H54 (cell line): ENCODE data around the gene SLC25A34.
A peak's percentile ranks its signal among the peaks of the same experiment; 100 is the strongest.

Source experiments
- DNase-seq: peaks from one replicate; pipeline ENCODE4 v3.0.0; 2011; ENCODE audit warnings: low spot score, mixed read lengths; ENCODE audit not compliant: insufficient read length
- FAIRE-seq: peaks from 3 replicates; lab custom pipeline; 2011; peaks lifted over from hg19 to GRCh38; lab: Jason Lieb, UNC
- POLR2A ChIP-seq: IDR thresholded peaks from 2 replicates; pipeline ENCODE4 v1.6.1; 2011; ENCODE audit warnings: low read depth, mild to moderate bottlenecking, low read length

Gene SLC25A34

DNA sequence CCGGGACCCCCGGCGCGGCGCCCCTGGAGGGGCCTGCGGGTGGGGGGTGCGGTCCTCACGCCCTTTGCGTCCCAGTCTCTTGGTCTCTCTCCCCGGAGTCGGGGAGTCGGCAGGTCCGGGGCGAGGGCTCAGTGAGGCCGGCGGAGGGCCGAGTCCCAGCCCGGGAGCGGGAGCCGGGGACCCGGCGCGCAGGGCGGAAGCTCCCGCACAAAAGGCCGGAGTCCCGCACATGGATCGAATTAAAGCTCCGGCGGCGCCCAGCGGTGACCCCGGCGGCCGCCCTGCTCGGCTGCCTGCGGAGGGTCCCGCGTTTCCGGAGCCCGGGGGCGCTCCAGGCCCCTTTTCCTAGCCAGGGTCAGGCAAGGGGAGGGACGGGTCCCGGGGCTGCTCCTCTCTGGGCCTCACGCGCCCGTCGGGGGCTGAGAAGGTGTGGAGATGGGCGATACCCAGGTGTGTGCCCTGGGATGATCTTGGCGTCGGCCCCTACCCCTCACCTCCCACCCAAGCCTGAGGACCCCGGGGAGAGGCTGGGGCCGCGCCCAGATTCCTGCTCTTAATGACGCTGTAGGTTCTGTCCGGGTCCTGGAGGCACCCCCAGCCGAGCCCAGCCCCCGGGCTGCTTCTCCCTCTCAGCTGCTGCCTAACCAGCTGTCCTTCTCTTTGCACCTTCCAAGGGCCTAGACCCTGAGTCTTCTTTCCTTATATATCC lies 23.0 kb downstream of the SLC25A34 start:
- FAIRE-seq (no peak), DNase-seq (no peak)
- TF ChIP-seq POLR2A: no peak

DNA sequence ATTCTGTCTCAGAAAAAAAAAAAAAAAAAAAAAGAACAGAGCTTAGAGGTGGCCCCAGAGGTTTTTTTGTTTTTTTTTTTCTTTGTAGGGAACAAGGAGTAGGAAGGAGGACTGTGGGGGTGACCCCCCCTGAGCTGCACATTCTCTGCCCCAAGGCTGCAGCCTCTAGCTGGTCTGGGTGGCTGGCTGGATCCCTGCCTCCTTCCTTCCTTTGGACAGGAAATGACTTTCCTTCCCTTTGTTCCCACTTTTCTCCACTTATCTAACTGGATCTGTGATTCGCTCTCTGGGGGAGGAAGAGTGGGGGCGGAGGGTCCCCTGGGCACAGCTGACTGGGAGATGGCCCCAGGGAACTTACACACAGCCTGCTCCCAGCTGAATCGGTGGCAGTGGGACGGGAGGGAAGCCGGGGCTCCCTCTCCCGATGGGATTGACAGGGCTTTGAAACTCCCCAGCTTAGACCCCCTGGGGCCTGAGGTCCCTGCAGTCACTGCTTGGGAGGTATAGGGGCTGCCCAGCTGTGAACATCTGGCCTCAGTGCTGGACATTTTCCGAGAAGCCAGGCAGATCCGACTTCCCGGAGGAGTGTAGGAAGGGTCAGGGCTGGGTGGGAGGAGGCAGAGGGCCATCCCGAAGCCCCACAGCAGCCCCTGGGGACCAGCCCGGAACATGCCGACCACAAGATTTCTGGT lies 24.6 kb downstream of the SLC25A34 start:
- DNase-seq: peak; percentile 68

DNA sequence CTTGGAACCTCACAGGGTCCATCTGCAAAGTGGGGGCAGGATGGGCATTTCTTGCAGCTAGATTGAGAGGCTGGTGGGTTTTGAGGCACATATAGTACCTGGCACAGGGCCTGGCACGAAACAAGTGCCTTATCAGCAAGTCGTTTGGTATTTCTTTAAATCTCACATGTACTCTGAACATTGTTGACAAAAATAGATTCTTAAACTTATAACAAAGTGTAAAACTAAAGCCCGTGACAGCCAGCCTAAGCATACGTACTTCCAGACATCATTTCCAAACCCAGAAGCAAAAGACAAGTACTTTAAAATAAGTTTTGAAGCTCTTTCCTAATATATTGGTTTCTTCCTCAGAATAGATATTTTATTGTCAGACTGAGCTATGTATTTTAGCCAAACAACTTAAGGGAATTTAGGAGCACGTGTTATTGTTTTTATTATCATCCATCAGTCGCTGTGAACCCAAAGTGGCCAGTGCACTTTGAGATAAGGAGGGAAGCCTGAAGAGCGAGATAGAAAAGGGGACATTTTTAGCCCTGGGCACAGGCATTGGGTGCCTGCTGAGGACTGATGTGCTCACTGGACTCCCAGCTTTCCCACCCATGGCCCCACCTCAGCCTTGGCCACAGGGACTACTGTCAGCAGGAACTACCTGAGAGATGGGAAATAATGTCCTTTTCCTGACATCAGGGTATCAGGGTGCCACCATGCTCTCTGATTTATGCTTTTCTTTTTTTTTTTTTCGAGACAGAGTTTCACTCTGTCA lies 25.5 kb downstream of the SLC25A34 start:
- FAIRE-seq: no peak
- DNase-seq: no peak
- TF ChIP-seq POLR2A: no peak

More for the DNA sequence above, 24.6 kb downstream of the SLC25A34 start:
- FAIRE-seq: no peak
- TF ChIP-seq POLR2A: no peak

DNA sequence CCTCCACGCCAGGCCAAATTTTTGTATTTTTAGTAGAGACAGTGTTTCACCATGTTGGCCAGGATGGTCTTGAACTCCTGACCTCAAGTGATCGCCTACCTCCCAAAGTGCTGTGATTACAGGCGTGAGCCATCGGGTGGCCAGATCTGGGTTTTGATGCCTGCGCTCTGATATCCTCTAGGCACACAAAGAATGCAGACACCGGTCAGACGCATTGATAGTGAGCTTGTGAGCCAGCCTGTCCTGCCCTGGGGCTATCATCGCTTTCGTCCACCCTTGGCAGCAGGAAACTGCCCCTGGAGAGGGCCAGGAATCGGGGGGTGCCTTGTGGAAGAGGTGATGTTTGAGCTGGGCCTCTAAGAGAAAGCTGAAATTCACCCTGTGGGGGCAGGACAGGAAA lies 26.5 kb downstream of the SLC25A34 start:
- TF ChIP-seq POLR2A: no peak
- FAIRE-seq: no peak
- no peak for DNase-seq

DNA sequence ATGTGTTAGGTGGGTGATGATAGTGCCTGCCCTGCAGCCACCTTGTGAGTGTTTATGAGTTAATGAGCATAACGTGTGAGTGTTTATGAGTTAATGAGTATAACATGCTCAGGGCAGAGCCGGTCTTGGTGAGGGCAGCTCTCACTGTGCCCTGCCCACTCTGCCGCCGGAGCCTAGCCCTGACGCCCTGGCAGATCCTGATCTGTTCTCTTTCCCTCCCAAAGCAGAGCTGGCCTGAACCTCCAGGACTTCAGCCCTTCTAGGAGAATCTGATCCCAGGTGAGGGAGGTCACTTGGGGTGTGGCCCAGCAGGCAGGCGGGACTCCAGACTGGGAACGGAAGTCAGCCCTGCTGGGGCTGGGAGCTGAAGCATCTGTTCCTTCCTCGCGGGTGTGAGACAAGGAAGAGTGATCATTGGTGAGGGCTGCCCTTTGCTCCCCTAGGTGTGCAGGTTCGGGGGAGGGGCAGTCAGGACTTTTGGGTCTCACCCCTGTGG lies 28.3 kb downstream of the SLC25A34 start:
- DNase-seq: no peak
- FAIRE-seq: no peak

DNA sequence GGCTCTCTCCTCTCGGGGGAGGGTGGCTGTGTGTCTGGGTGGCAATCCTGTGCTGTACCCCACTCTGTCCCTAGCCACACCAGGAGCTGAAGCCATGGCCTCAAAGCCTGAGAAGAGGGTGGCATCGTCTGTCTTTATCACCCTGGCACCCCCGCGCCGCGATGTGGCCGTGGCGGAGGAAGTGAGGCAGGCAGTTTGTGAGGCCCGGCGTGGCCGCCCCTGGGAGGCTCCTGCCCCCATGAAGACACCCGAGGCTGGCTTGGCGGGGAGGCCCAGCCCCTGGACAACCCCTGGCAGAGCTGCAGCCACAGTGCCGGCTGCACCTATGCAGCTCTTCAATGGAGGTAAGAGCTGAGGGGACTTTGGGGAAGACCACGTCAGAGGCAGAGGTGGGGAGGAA lies 28.8 kb downstream of the SLC25A34 start:
- FAIRE-seq (no peak), DNase-seq (no peak)
- TF ChIP-seq POLR2A: no peak

More for the DNA sequence above, 28.3 kb downstream of the SLC25A34 start:
- no peak for TF ChIP-seq POLR2A

DNA sequence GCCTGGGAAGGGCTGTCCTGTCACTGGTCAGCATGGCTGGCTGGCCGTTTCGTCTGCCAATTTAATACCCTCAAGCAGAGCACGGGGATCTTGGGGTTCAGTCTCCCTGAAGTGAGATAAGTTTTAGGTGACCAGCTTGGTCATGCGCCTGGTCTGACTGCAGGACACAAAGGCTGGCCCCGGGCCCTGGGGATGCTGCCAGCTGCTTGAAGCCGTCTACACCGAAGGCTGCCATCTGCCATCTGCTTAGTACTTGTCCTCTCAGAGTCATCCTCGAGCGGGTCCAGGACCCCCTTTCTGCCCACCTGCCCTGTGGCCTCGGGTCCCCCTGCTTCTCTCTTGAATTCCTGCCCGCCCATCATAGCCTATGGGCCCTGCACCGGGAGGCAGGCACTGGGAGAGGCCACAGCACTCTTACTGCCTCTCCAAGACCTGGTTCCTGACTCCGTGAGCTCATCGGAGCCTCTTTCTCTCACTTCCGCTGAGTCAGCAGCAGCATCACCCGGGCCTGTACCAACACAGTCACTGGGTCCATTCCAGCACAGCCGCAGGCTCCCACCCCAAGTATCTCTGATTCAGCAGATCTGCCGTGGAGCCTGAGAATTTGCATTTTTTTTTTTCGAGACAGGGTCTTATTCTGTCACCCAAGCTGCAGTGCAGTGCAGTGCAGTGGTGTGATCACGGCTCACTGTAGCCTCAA lies 29.6 kb downstream of the SLC25A34 start:
- no peak for DNase-seq
- FAIRE-seq: no peak
- no peak for TF ChIP-seq POLR2A

DNA sequence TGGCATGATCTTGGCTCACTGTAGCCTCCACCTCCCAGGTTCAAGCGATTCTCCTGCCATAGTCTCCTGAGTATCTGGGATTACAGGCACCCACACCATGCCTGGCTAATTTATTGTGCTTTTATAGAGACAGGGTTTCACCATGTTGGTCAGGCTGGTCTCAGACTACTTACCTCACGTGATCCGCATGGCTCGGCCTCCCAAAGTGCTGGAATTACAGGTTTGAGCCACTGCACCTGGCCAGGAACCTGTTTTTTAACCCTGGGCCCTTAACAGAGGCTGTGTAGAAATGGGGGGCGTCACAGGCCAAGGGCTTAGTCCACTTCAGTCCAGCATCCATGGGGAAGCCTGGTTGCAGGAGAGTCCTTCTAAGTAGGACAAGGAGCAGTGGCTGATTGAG lies 31.9 kb downstream of the SLC25A34 start:
- no peak for TF ChIP-seq POLR2A
- no peak for FAIRE-seq

DNA sequence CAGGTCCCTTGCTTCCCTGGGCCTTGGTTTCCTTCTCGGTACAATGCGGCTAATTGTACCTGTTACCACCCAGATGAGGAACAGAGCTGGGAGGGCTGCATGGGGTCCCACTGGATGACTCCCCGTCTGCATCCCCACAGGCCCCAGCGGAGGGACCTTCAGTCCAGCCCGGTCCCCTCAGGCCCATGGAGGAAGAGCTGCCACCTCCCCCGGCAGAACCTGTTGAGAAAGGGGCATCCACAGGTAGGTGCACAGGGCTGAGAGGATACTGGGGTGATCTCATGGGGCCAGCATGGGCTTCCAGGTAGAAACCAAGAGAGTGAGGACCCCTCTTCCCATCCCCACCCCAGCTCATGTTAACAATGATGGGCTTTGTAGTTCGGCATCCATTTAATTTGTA lies 32.3 kb downstream of the SLC25A34 start:
- no peak for DNase-seq
- no peak for TF ChIP-seq POLR2A
- FAIRE-seq: no peak

More for the DNA sequence above, 31.9 kb downstream of the SLC25A34 start:
- DNase-seq: no peak

DNA sequence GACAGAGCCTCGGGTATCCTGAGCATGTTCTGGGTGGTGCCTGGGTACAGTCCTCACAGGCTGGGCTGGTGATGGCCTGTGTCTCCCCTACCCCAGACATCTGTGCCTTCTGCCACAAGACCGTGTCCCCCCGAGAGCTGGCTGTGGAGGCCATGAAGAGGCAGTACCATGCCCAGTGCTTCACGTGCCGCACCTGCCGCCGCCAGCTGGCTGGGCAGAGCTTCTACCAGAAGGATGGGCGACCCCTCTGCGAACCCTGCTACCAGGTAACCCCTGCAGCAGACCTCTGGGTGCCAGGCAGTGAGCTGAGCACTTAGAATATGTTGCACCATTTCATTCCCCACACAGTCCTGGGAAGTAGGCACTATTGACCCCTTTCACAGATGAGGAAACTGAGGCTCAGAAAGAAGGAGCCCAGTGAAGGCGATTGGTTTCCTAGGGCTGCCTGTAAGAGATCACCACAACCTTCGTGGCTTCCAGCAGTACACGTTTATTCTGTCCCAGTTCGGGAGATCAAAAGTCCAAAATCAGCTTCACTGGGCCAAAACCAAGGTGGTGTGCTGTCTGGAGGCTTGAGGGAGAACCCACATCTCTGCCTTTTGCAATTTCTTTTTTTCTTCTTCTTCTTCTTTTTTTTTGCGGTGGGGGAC lies 34.4 kb downstream of the SLC25A34 start:
- TF ChIP-seq POLR2A: no peak
- FAIRE-seq (no peak), DNase-seq (no peak)

DNA sequence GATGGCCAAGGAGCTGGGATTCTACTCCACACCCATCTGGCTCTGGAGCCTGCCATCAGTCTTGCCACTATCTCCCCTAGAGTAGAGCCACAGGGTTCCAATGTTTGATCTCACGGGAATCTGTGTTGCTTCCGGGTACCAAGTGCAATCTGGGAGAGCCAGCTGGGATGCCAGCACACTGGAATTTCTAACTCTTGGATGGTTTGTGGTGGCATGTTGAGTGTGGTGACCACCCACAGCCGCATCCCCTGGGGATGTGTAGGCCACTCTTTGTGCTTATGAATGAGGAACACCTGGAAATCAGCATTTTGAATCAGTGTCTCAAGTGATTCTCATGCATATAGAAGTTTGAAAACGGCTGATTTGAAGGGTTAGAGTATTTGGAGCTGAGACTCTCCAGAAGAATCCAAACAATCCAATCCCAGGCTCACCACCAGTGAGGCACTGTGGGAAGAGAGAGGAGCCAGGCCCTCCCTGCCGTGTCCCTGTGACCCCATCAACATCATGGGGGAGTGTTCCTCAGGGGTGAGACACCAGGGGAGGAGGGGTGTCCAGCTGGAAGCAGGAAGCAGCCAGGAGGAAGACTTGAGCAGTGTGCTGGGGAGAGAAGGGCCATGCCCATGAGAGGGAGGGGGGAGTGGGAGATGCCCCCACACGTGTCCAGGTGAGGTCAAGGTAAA lies 35.9 kb downstream of the SLC25A34 start:
- FAIRE-seq: no peak
- TF ChIP-seq POLR2A: no peak
- no peak for DNase-seq

DNA sequence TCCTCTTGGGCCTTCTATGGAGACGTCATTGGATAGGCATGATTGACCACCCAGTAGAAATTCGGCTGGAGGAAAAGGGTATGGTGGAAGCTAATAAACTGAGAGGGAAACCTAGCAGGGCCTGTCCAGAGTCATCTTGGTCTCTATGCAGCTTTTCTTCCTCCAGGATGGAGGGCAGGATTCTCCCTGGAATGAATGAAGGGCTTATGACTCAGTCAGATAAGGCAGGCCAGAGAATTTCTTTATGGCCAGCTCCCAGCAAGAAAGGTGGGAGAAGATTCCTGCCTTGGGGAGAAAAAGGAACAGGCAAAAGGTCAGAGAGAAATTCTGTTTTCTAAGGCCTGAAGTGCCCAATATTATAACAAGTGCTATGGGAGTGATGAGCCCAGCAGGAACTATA lies 39.6 kb downstream of the SLC25A34 start:
- FAIRE-seq (no peak), DNase-seq (no peak)
- TF ChIP-seq POLR2A: no peak
